HepG2 (cell line): Measurements from ENCODE around the gene MXD3. TPM values are rescaled to one million over a fixed set of nuclear protein-coding genes. Genes with fewer than 3 reads are reported as not detected.

Experiments
- ATF2 ChIP-seq: sonication (generic); formaldehyde crosslinking; IDR thresholded peaks from 2 replicates; pipeline ENCODE4 v1.4.0; 2020; ENCODE audit warnings: missing genetic modification reagents
- FOXK2 ChIP-seq: fragments of 450-650 bp; IDR thresholded peaks from 2 replicates; pipeline ENCODE4 v1.6.1; 2016
- GABPA ChIP-seq, 2 experiments: IDR thresholded peaks; 2 replicates each; pipeline ENCODE4 v1.6.1; 2011 to 2016; ENCODE audit warnings: low read depth in 2 of 2, low read length in 1 of 2, missing biosample characterization in 1 of 2, missing genetic modification characterization in 1 of 2
- GMEB1 ChIP-seq: sonication (generic); formaldehyde crosslinking; IDR thresholded peaks from 2 replicates; pipeline ENCODE4 v1.5.1; 2020; ENCODE audit warnings: missing genetic modification reagents, mild to moderate bottlenecking, borderline replicate concordance
- HDAC1 ChIP-seq: sonication (generic); formaldehyde crosslinking; IDR thresholded peaks from 2 replicates; pipeline ENCODE4 v1.5.1; 2020; ENCODE audit warnings: mild to moderate bottlenecking, missing genetic modification reagents
- HNRNPH1 ChIP-seq: fragments of 200-400 bp; formaldehyde crosslinking; optimal IDR thresholded peaks from 2 replicates; pipeline ENCODE3; 2017; ENCODE audit warnings: mild to moderate bottlenecking, low read depth, low read length
- MAF1 ChIP-seq: sonication (generic); formaldehyde crosslinking; IDR thresholded peaks from 2 replicates; pipeline ENCODE4 v1.5.0; 2020; ENCODE audit warnings: missing genetic modification reagents, borderline replicate concordance
- MBNL3 ChIP-seq: fragments of 250-450 bp; sonication (Bioruptor Pico); conservative IDR thresholded peaks from 2 replicates; pipeline ENCODE4 v1.8.0; 2022; ENCODE audit warnings: mild to moderate bottlenecking, inconsistent platforms
- MLX ChIP-seq: IDR thresholded peaks from 2 replicates; pipeline ENCODE4 v1.6.1; 2016
- NAIF1 ChIP-seq: sonication (generic); formaldehyde crosslinking; IDR thresholded peaks from 2 replicates; pipeline ENCODE4 v1.5.0; 2020; ENCODE audit warnings: mild to moderate bottlenecking, missing genetic modification reagents, borderline replicate concordance
- NCOR1 ChIP-seq: fragments of 200-600 bp; sonication (generic); IDR thresholded peaks from 2 replicates; pipeline ENCODE4 v1.7.0; 2017; ENCODE audit warnings: antibody characterized with exemption, low read length, borderline replicate concordance
- PAX8 ChIP-seq: sonication (generic); formaldehyde crosslinking; IDR thresholded peaks from 2 replicates; pipeline ENCODE4 v1.8.0; 2022; ENCODE audit warnings: mild to moderate bottlenecking, missing genetic modification reagents, borderline replicate concordance
- PHF5A ChIP-seq: IDR thresholded peaks from one replicate; pipeline ENCODE4 v1.6.1; 2018; ENCODE audit warnings: low read depth, missing genetic modification reagents; ENCODE audit not compliant: unreplicated experiment
- TEAD2 ChIP-seq: sonication (generic); formaldehyde crosslinking; IDR thresholded peaks from 2 replicates; pipeline ENCODE4 v1.9.0; 2021; ENCODE audit warnings: missing genetic modification reagents
- ZNF180 ChIP-seq: sonication (generic); formaldehyde crosslinking; IDR thresholded peaks from 2 replicates; pipeline ENCODE4 v1.4.0; 2020; ENCODE audit warnings: low read depth, missing genetic modification reagents, borderline replicate concordance
- ZNF574 ChIP-seq: sonication (generic); formaldehyde crosslinking; IDR thresholded peaks from 2 replicates; pipeline ENCODE4 v1.4.0; 2020; ENCODE audit warnings: missing genetic modification reagents
- ZNF652 ChIP-seq: IDR thresholded peaks from 2 replicates; pipeline ENCODE4 v1.6.1; 2016; ENCODE audit warnings: low read depth, borderline replicate concordance
- ZSCAN31 ChIP-seq: sonication (generic); formaldehyde crosslinking; IDR thresholded peaks from 2 replicates; pipeline ENCODE4 v1.5.0; 2020; ENCODE audit warnings: low read depth, mild to moderate bottlenecking, missing genetic modification reagents
- polyA plus RNA-seq, 8 experiments: library from polyadenylated mRNA; depleted of rRNA in 3 of 8; stranded (reverse) in 7 of 8; unstranded in 1 of 8; fragments of >200 nt; fragmentation: Illumina TruSeq in 4 of 8; extraction: Trizol in 4 of 8; gene quantifications; 2 replicates each; pipeline versions ENCODE4 v1.2.1 to v1.2.3, GENCODE V29; 2011 to 2016; ENCODE audit warnings: low read depth in 4 of 8, missing spikeins in 1 of 8, mixed read lengths in 1 of 8; ENCODE audit not compliant: insufficient read depth in 1 of 8
- total RNA-seq, 5 experiments: library from RNA; depleted of rRNA; stranded (reverse); fragments of >200 nt; fragmentation: Illumina TruSeq; extraction: Trizol; gene quantifications; 2 replicates each; pipeline ENCODE4 v1.2.3, GENCODE V29; 2016; ENCODE audit warnings: low read depth in 1 of 5
- TF ChIP-seq, protein P1 (sequence below): IDR thresholded peaks from 2 replicates; pipeline ENCODE4 v1.6.1; 2012; ENCODE audit warnings: low read depth, low read length, improper control_type of control experiment
- TF ChIP-seq, protein P2 (sequence below): sonication (generic); formaldehyde crosslinking; IDR thresholded peaks from 2 replicates; pipeline ENCODE4 v1.8.0; 2022; ENCODE audit warnings: mild to moderate bottlenecking, missing genetic modification reagents, borderline replicate concordance

MXD3 gene
- total and polyA plus RNA-seq, 2 of the 13 experiments (the other 11 are each of a cell fraction or from before 2014, with no cell fraction given), result 10.5 to 12.8 TPM

GRCh38 chr5:177325868-177326381, 14.2 kb upstream of the MXD3 start (continued):
- no peak for TF ChIP-seq FOXK2
- TF ChIP-seq NCOR1, result peak; percentile 84
- no peak for TF ChIP-seq HNRNPH1
- no peak for TF ChIP-seq GABPA (IDR thresholded peaks at IDR 0.05; ENCODE audit: low read depth, low read length)
- no peak for TF ChIP-seq GABPA (CRISPR knock-in tag; IDR thresholded peaks at IDR 0.05; ENCODE audit: low read depth)
- TF ChIP-seq ATF2 (CRISPR knock-in tag), result peak; percentile 52; the same call in 1 of the 2 replicates
- 0 out of 2 replicates have a peak, but pooled peaks have one; percentile 8 for TF ChIP-seq ZSCAN31
- 0 out of 2 replicates have a peak, but pooled peaks have one; percentile 17 for TF ChIP-seq GMEB1 (CRISPR knock-in tag)
- TF ChIP-seq ZNF574 (CRISPR knock-in tag), result no peak
- no peak for TF ChIP-seq ZNF180 (CRISPR knock-in tag)
- peak; percentile 45 for TF ChIP-seq HDAC1
- TF ChIP-seq PHF5A (CRISPR knock-in tag), result no peak
- TF ChIP-seq MLX, result peak; percentile 83
- TF ChIP-seq MBNL3 (CRISPR knock-in tag), result no peak
- TF ChIP-seq, protein P1, sequence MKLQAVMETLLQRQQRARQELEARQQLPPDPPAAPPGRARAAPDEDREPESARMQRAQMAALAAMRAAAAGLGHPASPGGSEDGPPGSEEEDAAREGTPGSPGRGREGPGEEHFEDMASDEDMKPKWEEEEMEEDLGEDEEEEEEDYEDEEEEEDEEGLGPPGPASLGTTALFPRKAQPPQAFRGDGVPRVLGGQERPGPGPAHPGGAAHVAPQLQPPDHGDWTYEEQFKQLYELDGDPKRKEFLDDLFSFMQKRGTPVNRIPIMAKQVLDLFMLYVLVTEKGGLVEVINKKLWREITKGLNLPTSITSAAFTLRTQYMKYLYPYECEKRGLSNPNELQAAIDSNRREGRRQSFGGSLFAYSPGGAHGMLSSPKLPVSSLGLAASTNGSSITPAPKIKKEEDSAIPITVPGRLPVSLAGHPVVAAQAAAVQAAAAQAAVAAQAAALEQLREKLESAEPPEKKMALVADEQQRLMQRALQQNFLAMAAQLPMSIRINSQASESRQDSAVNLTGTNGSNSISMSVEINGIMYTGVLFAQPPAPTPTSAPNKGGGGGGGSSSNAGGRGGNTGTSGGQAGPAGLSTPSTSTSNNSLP, result peak; percentile 72
- TF ChIP-seq ZNF652 (CRISPR knock-in tag), result peak; percentile 60
- no peak for TF ChIP-seq NAIF1 (CRISPR knock-in tag)
- TF ChIP-seq, protein P2, sequence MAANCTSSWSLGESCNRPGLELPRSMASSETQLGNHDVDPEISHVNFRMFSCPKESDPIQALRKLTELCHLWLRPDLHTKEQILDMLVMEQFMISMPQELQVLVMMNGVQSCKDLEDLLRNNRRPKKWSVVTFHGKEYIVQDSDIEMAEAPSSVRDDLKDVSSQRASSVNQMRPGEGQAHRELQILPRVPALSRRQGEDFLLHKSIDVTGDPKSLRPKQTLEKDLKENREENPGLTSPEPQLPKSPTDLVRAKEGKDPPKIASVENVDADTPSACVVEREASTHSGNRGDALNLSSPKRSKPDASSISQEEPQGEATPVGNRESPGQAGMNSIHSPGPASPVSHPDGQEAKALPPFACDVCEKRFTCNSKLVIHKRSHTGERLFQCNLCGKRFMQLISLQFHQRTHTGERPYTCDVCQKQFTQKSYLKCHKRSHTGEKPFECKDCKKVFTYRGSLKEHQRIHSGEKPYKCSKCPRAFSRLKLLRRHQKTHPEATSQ (CRISPR knock-in tag), result no peak
- no peak for TF ChIP-seq TEAD2 (CRISPR knock-in tag)
- no peak for TF ChIP-seq MAF1 (CRISPR knock-in tag)
- no peak for TF ChIP-seq PAX8 (CRISPR knock-in tag)
